Suprapubic skin (tissue), 3 donors: ENCODE results near the gene PRR11.

Experiments used
- CTCF ChIP-seq, 2 donors: fragments of 200-600 bp in 1 of 2; fragments of 450-650 bp in 1 of 2; sonication (generic) in 1 of 2; IDR thresholded peaks; one replicate each; pipeline ENCODE4 v1.5.1; 2016 to 2019; ENCODE audit warnings: antibody characterized with exemption in 2 of 2, mild to moderate bottlenecking in 1 of 2, moderate library complexity in 1 of 2
- POLR2A ChIP-seq, 2 donors: fragments of 450-650 bp; IDR thresholded peaks; one replicate each; pipeline ENCODE4 v1.6.1; 2017; ENCODE audit warnings: antibody characterized with exemption in 2 of 2, mild to moderate bottlenecking in 2 of 2, moderate library complexity in 2 of 2

GRCh38 chr17:59174671-59175070 lies 19.1 kb downstream of the PRR11 start:
- TF ChIP-seq CTCF (IDR thresholded peaks at IDR 0.05) = no peak
- TF ChIP-seq POLR2A (IDR thresholded peaks at IDR 0.05) = no peak
